Suprapubic skin (tissue), 3 donors: ENCODE measurements around the gene SPTAN1.

ENCODE experiments used
- POLR2A ChIP-seq, 2 donors: fragments of 450-650 bp; IDR thresholded peaks; one replicate each; pipeline ENCODE4 v1.6.1; 2017; ENCODE audit warnings: antibody characterized with exemption in 2 of 2, mild to moderate bottlenecking in 2 of 2, moderate library complexity in 2 of 2
- TF ChIP-seq, protein P1 (sequence below), 2 donors: fragments of 200-600 bp in 1 of 2; fragments of 450-650 bp in 1 of 2; sonication (generic) in 1 of 2; IDR thresholded peaks; one replicate each; pipeline ENCODE4 v1.5.1; 2016 to 2019; ENCODE audit warnings: antibody characterized with exemption in 2 of 2, mild to moderate bottlenecking in 1 of 2, moderate library complexity in 1 of 2

GRCh38 chr9:128624566-128624965 is 72.2 kb downstream of the SPTAN1 start:
- no peak for TF ChIP-seq POLR2A (IDR thresholded peaks at IDR 0.05)
- TF ChIP-seq, protein P1, sequence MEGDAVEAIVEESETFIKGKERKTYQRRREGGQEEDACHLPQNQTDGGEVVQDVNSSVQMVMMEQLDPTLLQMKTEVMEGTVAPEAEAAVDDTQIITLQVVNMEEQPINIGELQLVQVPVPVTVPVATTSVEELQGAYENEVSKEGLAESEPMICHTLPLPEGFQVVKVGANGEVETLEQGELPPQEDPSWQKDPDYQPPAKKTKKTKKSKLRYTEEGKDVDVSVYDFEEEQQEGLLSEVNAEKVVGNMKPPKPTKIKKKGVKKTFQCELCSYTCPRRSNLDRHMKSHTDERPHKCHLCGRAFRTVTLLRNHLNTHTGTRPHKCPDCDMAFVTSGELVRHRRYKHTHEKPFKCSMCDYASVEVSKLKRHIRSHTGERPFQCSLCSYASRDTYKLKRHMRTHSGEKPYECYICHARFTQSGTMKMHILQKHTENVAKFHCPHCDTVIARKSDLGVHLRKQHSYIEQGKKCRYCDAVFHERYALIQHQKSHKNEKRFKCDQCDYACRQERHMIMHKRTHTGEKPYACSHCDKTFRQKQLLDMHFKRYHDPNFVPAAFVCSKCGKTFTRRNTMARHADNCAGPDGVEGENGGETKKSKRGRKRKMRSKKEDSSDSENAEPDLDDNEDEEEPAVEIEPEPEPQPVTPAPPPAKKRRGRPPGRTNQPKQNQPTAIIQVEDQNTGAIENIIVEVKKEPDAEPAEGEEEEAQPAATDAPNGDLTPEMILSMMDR (IDR thresholded peaks at IDR 0.05): no peak
